GM12892 (cell line): ENCODE data around the gene LMBRD1.

Experiments used
- POLR2A ChIP-seq: IDR thresholded peaks from 2 replicates; pipeline ENCODE4 v1.6.1; 2011; ENCODE audit warnings: low read depth, low read length, control low read depth
- POLR2AphosphoS5 ChIP-seq: IDR thresholded peaks from 2 replicates; pipeline ENCODE4 v1.6.1; 2011; ENCODE audit warnings: low read depth, low read length, control low read depth

DNA sequence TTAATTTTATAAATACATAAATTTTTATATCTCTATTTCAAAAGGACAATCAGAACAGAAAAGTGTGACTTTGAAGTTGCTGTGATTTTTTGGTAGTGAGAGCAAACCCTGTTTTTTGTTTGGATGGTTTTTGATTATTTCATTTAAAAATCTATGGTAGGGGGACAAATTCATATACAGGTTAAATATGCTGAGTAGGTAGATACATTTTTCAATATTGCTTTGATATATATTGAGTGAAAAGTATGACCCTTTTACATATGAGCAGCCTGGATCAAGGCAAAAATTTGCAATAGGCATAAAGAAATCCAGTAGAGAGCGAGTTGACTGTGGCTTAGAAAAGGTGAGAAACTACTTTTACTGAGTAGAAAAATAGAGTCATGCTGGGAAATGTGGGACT, 132.3 kb downstream of the LMBRD1 start:
- no peak for TF ChIP-seq POLR2A
- TF ChIP-seq POLR2AphosphoS5 = no peak
